Activated T-helper 17 cell treated with anti-CD3 and anti-CD28 coated beads, Interleukin-2, amount 50 U/mL, for 72 hours (primary cell): ENCODE results near the gene ALOX15B. TPM values are rescaled to one million over a fixed set of nuclear protein-coding genes. Genes with fewer than 3 reads are reported as not detected.
"Not testable (repeated sequence)": the region's sequence is repeated elsewhere in the genome, so short reads cannot be mapped to it uniquely, and the experiment has no call there.

Experiments used
- ATAC-seq: fragments of 150-1000 bp; cut with Tn5 transposase; replicated peaks from 2 replicates; pipeline ENCODE4 v1.10.0; 2021; ENCODE audit warnings: mild to moderate bottlenecking, moderate library complexity
- H3K27ac Mint-ChIP-seq: one replicate; pipeline ENCODE4 v1.8.0; 2022; ENCODE audit warnings: mixed read lengths
- H3K27me3 Mint-ChIP-seq: one replicate; pipeline ENCODE4 v1.8.0; 2022; ENCODE audit warnings: mixed read lengths
- H3K36me3 Mint-ChIP-seq: one replicate; pipeline ENCODE4 v1.8.0; 2022; ENCODE audit warnings: low read depth, mild to moderate bottlenecking, mixed read lengths
- H3K4me1 Mint-ChIP-seq: one replicate; pipeline ENCODE4 v1.8.0; 2022; ENCODE audit warnings: mixed read lengths
- H3K4me3 Mint-ChIP-seq: one replicate; pipeline ENCODE4 v1.8.0; 2022; ENCODE audit warnings: mild to moderate bottlenecking, mixed read lengths
- H3K9me3 Mint-ChIP-seq: one replicate; pipeline ENCODE4 v1.8.0; 2022; ENCODE audit warnings: mixed read lengths
- total RNA-seq, 2 donors: library from RNA; stranded (reverse); gene quantifications; one replicate each; pipeline ENCODE4 v1.2.3, GENCODE V29; 2022

The ALOX15B gene
- total RNA-seq, 2 donors from 2014 or later, result 0.61 TPM; not detected in 1

DNA sequence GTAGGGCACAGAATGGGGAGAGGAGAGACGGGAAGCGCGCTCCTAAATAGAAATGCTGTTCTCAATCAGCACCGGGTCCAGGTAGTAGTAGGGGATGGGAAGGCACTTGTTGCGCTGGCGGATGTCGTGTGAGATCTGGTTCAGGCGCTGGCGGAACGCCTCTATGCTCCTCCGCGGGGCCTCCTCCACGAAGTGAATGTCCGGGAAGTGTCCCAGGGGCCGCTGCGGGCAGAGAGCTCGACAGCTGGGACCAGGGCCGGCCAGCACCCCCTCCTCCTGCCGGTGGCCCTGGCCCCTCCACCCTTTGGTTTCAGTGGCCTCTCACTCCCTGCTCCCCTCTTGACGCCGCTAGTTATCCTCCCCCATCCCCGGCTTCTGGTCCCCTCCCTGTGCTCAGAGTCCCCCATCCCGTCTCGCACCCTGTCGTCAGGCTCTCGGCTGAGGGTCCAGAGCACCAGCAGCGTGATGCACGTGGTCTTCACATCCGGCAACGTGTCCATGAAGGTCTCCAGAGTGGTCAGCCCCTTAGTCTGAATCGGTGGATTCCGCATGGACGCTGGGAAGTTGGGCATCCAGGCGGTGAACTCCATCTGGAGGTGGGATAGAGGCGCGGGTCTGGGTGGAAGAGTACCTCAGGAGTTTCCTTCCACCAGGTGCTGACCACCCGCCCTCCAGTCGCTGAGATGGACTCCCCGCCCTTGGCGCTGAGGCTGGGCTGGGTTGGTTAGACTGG, 34.0 kb downstream of the ALOX15B start:
- peak; percentile 35 for ATAC-seq
- peak overlapping the region; percentile 73 for H3K27ac Mint-ChIP-seq
- peaks cover 27% of the 10 kb centered on the region for H3K27me3 Mint-ChIP-seq
- no peaks in the 10 kb centered on the region for H3K36me3 Mint-ChIP-seq
- no peaks in the 10 kb centered on the region for H3K9me3 Mint-ChIP-seq
- H3K4me3 Mint-ChIP-seq, result peak overlapping the region; percentile 86
- H3K4me1 Mint-ChIP-seq, result peaks cover 20% of the 10 kb centered on the region

DNA sequence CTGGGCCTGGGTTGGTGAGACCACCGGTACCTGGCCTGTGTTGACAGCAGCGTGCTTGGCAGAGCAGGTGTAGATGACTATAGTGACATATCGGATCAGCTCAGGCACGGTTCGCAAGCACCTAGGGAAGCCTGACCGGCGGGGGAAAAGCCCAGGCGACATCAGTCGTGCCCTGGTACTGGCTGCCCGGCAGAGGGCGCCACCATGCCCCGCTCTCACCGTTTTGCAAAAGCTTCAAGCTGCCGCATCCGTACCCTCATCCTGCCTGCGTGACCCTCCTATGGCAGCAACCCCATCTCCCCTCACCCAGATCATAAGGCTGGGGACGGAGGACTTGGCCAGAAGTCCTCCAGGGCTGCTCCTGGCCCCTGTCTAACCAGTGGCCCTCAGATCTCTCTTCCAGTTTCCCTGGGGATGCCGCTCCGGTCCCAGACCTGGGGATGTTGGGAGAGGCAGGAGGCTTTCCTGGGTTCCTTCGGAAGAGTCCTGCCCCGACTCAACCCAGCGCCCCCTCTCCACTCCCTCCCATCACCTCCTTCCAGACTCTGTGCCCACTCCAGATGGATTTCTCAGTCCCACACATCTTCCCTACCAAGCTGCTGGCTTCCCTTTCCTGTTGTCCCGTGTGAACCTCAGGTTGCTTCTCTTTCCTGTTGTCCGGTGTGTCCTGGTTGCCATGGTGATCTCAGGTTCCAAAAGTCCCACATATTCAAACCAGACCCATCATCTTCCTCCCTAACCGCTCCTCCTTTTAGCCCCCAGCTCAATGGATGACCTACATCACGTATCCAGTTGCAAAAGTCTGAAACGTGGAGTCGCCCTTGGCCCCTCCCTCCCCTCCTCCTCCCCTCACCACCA, 35.0 kb downstream of the ALOX15B start:
- peak overlapping the region; percentile 86 for H3K4me3 Mint-ChIP-seq
- peaks cover 20% of the 10 kb centered on the region for H3K4me1 Mint-ChIP-seq
- H3K36me3 Mint-ChIP-seq, result no peaks in the 10 kb centered on the region
- no peaks in the 10 kb centered on the region for H3K9me3 Mint-ChIP-seq
- H3K27ac Mint-ChIP-seq, result peak overlapping the region; percentile 73
- H3K27me3 Mint-ChIP-seq, result peaks cover 27% of the 10 kb centered on the region
- ATAC-seq, result peak; percentile 94

DNA sequence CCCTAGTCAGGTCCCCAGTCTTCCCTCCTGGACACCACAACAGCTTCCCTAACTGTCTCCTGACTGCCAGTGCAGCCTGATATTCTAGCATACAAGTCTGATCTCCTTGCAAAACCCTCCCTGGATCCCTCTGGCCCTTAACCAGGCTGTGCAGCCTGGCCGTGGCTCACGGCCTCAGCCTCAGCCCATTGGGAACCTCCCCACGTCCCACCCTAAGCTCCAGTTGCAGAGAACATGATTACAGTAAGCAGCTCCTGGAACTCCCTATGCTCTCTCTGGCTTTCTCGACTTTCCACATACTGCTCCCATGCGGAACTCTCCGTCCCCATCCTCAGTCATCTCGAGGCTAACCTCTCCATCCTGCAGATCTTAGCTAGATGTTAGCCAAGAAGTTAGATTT, 35.7 kb downstream of the ALOX15B start:
- Mint-ChIP-seq H3K4me1 (peaks cover 20% of the 10 kb centered on the region), H3K27ac (peak overlapping the region; percentile 73), H3K27me3 (peaks cover 27% of the 10 kb centered on the region), H3K36me3 (no peaks in the 10 kb centered on the region), H3K9me3 (no peaks in the 10 kb centered on the region), H3K4me3 (peak overlapping the region; percentile 86)
- no peak for ATAC-seq

DNA sequence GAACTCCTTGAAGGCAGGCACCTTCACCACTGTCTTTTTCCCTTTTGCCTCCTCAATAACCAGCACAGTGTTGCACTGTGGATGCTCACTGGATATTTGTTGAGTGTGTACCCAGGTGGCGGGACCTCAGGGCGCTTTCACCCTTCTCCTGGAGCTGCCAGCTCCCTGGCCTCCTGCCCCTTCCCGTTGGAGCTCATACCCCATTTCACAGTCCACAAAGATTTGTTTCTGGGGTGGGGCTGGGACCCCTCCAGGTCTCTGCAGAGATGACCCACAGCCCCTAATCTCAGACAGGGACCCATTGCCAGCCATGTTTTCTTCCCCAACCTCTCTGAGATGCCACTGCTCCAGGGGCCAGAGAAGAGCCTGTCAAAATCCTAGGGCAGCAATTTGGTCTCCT, 36.2 kb downstream of the ALOX15B start:
- Mint-ChIP-seq H3K27me3 (peaks cover 27% of the 10 kb centered on the region), H3K27ac (no peak overlapping the region)
- no peak for ATAC-seq

DNA sequence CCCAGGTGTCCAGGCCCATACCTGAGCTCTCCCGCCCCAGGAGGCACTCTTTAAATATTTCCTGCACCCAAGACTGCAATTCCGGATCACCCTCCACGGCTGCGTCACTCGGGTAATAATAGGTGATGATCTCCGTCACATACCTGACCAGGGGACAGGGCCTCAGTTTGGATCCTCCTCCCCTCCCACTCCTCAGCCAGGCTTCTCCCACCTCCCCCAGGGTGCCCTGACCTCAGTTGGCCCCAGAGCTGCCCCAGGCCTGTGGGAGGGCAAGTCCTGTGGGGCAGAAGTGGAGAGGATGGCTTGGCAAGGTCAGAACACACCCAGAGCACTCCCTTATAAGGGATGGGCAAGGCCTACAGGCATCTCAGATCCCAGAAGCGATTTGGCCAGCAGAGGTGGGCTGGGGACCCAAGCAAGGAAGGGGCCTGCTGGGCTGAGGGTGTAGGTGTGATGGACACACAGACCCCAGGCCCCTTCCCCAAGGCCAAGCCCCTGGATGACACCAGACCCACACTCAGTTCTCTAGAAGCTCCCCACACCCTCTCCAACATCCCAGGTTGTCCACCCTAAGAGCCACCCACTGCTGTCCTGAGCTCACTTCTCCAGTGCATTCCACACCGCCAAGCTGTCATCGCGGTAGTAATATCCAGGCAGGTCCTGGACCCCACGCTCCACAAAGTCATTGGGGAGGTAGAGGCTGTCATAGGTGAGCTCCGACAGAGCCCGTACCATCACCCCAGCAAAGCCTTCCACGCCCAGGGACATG, 36.9 kb downstream of the ALOX15B start:
- H3K36me3 Mint-ChIP-seq, result peaks cover 8% of the 10 kb centered on the region
- H3K9me3 Mint-ChIP-seq, result no peaks in the 10 kb centered on the region
- no peak overlapping the region for H3K27ac Mint-ChIP-seq
- peaks cover 27% of the 10 kb centered on the region for H3K27me3 Mint-ChIP-seq
- H3K4me1 Mint-ChIP-seq, result peaks cover 20% of the 10 kb centered on the region
- H3K4me3 Mint-ChIP-seq, result no peak overlapping the region
- no peak for ATAC-seq

More for the DNA sequence above, 36.2 kb downstream of the ALOX15B start:
- Mint-ChIP-seq H3K36me3 (peaks cover 4% of the 10 kb centered on the region), H3K9me3 (no peaks in the 10 kb centered on the region), H3K4me1 (peaks cover 20% of the 10 kb centered on the region), H3K4me3 (peak overlapping the region; percentile 86)

DNA sequence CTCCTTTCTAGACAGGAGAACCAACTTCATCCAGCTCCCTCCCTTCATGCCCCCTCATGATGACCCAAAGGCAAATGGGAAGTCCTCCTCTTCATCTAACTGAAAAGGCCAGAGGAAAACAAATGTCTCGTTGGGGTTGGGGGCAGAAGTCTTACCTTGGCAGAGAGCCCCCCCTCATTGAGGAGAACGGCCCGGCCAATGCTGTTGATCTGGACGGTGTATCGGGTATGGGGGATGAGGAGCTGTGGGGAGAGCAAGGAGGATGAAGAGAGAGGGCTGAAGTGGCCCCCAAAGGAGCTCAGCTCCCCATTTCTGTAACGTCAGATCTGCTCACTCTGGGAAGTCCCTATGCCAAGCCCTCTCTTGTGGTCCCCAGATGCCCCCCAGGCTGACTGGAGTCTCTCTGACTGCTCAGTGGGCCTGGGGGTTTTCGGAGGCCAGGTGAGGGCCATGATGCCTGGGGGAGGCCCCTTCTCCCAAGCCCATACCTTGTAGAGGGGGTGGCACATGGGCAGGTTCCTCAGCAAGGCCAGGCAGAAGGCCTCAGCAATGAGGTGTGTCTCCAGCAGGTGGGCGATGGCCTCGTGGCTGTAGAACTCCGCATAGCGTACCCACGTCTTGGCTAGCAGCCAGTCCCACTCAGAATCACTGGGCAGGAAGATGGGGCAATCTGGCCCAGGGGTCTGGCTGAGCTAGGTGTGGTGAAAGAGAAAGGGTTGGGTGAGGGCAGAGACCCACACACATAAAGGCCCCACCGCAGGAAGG, 37.8 kb downstream of the ALOX15B start:
- Mint-ChIP-seq H3K36me3 (peaks cover 16% of the 10 kb centered on the region), H3K27me3 (peaks cover 27% of the 10 kb centered on the region), H3K4me1 (peaks cover 20% of the 10 kb centered on the region)

DNA sequence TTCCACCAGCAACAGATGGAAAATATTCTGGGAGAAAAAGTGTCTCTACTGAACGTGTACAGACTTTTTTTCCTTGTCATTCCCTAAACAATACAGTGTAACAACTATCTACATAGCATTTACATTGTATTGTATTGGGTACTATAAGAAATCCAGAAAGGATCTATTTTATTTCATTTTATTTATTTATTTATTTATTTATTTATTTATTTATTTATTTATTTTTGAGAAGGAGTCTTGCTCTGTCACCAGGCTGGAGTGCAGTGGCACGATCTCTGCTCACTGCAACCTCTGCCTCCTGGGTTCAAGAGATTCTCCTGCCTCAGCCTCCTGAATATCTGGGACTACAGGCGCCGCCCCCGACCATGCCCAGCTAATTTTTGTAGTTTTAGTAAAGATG, 39.1 kb downstream of the ALOX15B start:
- peaks cover 15% of the 10 kb centered on the region for H3K4me1 Mint-ChIP-seq
- H3K27ac Mint-ChIP-seq, ATAC-seq, H3K4me3 Mint-ChIP-seq, H3K9me3 Mint-ChIP-seq: not testable (repeated sequence)
- H3K27me3 Mint-ChIP-seq, result peaks cover 18% of the 10 kb centered on the region
- peaks cover 21% of the 10 kb centered on the region for H3K36me3 Mint-ChIP-seq

More for the DNA sequence above, 37.8 kb downstream of the ALOX15B start:
- no peak for ATAC-seq
- no peak overlapping the region for H3K4me3 Mint-ChIP-seq
- H3K27ac Mint-ChIP-seq, result no peak overlapping the region
- H3K9me3 Mint-ChIP-seq, result no peaks in the 10 kb centered on the region

DNA sequence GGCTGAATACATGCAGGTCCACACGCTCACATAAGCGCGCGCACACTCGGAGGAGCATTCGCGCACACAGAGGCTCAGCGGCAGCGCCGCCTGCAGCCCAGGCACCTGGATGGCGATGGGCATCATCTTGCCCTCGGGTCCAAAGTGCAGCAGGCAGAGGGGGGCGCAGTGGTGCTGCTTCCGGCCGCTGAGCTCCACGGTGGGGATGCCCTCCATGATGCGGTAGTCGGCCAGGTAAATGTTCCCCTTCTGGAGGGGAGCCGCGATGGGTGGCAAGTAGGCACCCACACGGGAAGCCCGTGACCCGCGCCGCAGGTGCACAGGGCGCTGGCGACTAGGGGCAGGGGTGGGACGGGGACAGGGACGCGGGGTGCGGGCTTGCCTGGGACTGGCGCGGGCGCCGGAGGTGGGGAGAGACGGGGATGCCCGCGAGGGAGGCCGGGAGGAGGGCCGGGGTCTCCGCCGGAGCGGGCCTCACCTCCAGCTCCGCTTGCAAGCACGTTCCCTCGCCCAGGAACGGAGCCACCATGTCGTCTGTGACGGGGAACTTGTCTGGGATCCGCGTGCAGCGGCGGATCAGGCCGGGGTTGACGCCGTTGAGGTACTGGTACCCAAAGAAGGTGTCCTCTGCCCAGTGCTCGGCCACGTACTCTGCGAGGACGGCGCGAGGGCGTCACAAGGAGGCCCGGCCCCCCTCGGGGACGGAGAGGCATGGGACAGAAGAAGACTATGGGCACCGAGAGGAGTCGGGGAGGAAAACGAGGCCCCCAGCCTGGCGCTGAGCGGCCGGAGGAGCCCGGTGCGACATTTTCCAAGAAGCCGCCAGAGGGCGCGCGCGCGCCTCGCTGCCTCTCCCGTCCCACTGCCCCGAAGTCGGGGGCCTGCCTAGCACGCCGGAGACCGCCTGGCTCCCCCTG, 40.7 kb downstream of the ALOX15B start:
- Mint-ChIP-seq H3K36me3 (peaks cover 21% of the 10 kb centered on the region), H3K4me1 (peaks cover 2% of the 10 kb centered on the region), H3K4me3 (peak overlapping the region; percentile 91), H3K27me3 (peaks cover 6% of the 10 kb centered on the region), H3K27ac (peak overlapping the region; percentile 76), H3K9me3 (no peaks in the 10 kb centered on the region)
- peak; percentile 90 for ATAC-seq

DNA sequence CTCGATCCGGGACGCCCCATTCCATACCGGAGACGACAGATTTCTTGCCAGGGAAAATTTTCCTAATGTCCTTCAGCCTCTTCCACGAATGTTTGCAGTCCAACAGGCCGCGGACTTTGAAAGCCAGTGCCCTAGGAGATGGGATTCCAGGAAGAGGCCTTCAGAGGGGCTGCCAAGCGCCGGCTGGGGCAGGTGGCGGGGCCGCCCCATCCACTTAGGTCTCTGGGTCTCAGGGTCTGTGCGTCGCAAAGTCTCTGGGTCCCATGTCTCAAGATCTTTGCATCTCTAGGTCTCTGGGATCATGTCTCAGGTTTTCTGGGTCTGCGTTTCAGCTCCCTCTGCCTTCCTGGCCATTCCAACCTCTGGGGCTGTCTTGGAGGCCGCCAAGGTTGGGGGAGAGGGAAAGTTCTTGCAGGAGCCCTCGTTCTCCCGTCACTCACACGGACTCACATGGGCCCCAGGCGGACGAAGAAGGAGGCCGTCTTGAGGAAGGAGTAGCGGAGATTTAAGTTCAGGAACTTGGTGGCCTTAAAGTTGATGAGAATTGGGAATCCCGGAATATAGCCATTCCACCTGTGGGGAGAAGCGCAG, 41.4 kb downstream of the ALOX15B start:
- peak overlapping the region; percentile 91 for H3K4me3 Mint-ChIP-seq

DNA sequence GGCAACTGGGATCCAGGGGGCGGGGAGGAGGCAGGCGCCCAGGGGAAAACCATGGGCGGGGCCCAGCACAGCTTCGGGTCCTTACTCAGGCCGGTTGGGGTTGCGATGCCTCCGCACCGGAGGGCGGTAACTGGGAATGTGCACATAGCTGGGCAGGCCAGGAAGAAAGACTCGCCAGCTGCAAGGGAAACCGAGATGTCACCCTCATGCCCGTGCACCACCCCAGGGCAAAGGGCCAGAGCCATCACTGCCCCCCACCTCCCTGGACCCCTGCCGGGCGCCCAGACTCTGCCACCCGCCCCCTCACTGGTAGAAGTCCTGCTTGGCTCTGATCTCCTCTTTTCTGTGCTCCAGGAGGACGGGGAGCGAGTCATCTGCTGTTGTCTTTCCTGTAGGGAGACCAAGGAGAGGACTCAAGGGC, 42.0 kb downstream of the ALOX15B start:
- H3K4me3 Mint-ChIP-seq, result peak overlapping the region; percentile 91
- peaks cover 21% of the 10 kb centered on the region for H3K36me3 Mint-ChIP-seq
- H3K9me3 Mint-ChIP-seq, result no peaks in the 10 kb centered on the region
- no peaks in the 10 kb centered on the region for H3K4me1 Mint-ChIP-seq
- no peak overlapping the region for H3K27ac Mint-ChIP-seq
- ATAC-seq, result no peak
- H3K27me3 Mint-ChIP-seq, result no peaks in the 10 kb centered on the region

More for the DNA sequence above, 41.4 kb downstream of the ALOX15B start:
- Mint-ChIP-seq H3K36me3 (peaks cover 21% of the 10 kb centered on the region), H3K27ac (peak overlapping the region; percentile 76), H3K9me3 (no peaks in the 10 kb centered on the region), H3K27me3 (no peaks in the 10 kb centered on the region), H3K4me1 (no peaks in the 10 kb centered on the region)
- no peak for ATAC-seq

DNA sequence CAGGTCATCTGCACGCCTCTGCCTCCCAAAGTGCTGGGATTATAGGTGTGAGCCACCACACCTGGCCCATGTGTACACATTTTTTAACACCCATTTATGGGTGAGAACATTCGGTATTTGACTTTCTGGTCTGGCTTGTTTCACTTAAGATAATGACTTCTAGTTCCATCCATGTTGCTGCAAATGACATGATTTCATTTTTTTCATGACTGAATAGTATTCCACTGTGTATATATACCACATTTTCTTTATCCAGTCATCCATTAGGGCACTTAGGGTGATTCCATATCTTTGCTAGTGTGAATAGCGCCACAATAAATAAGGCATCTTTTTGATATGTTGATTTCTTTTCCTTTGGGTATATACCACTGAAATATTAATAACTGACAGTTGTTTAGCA, 43.0 kb downstream of the ALOX15B start:
- Mint-ChIP-seq H3K9me3 (no peaks in the 10 kb centered on the region), H3K27ac (no peak overlapping the region), H3K4me1 (no peaks in the 10 kb centered on the region), H3K36me3 (peaks cover 21% of the 10 kb centered on the region), H3K4me3 (no peak overlapping the region), H3K27me3 (no peaks in the 10 kb centered on the region)
- ATAC-seq, result no peak

DNA sequence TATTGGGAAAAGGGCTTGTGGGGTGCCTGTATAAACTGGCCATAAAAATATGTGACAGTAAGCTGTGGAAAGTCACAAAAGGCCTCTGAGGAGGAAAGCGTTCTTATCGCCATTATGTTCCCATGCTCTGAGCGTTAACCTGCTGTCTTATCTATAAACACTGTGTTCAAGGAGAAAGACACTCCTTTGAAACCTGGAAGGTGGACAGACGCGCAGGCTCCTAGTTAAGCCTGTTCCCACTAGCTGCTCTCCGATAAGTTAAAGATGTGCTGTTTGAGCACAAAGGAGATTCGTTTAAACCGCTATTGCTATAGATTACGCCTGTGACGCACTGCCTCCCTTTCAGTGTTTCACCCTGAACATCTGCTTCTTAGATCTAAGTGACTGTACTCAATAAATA, 43.4 kb downstream of the ALOX15B start:
- H3K36me3 Mint-ChIP-seq, result peaks cover 21% of the 10 kb centered on the region
- no peak for ATAC-seq
- H3K27me3 Mint-ChIP-seq, result no peaks in the 10 kb centered on the region
- H3K4me3 Mint-ChIP-seq, result no peak overlapping the region
- no peaks in the 10 kb centered on the region for H3K4me1 Mint-ChIP-seq
- H3K9me3 Mint-ChIP-seq, result no peaks in the 10 kb centered on the region
- H3K27ac Mint-ChIP-seq, result no peak overlapping the region

DNA sequence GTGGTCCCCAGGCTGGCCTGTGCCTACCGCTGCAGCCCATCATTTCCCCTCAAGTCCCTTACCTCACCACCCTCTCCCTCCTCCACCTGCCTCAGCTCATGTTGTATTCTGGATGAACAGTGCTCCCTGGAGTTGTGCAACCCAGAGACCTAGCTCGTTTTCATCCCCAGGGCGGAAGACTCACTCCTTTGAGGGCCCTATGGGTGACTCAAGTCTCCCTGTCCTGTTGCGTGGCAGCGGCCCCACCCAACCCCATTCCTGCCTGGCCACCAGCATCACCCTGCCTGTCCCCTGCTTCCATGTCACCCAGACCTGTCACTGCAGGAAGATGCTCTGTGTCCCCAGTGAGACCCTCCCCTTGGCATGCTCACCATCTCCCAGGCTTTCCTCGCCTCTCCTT, 45.4 kb downstream of the ALOX15B start:
- Mint-ChIP-seq H3K4me1 (no peaks in the 10 kb centered on the region), H3K36me3 (peaks cover 21% of the 10 kb centered on the region), H3K4me3 (no peak overlapping the region), H3K27me3 (peaks cover 7% of the 10 kb centered on the region), H3K9me3 (no peaks in the 10 kb centered on the region), H3K27ac (no peak overlapping the region)
- ATAC-seq, result no peak
